Liver (tissue), 9 donors: Measurements from ENCODE around the gene RPS6KC1. TPM values are rescaled to one million over a fixed set of nuclear protein-coding genes. Genes with fewer than 3 reads are reported as not detected.
A peak's percentile ranks its signal among the peaks of the same experiment; 100 is the strongest.

ENCODE experiments used
- DNase-seq: peaks from one replicate; pipeline ENCODE4 v3.0.0-alpha.2; 2017; ENCODE audit warnings: low spot score
- H3K27ac ChIP-seq, 2 donors: one replicate each; pipeline ENCODE4 v1.7.0; 2013; ENCODE audit warnings: inconsistent platforms in 2 of 2, low read length in 2 of 2, control low read depth in 1 of 2, low read depth in 1 of 2, mild to moderate bottlenecking in 1 of 2
- H3K27me3 ChIP-seq, 4 donors: one replicate each; pipeline versions ENCODE4 v1.6.1 to v1.7.0; 2013; ENCODE audit warnings: low read length in 3 of 4, inconsistent platforms in 1 of 4, mild to moderate bottlenecking in 1 of 4, moderate library complexity in 1 of 4; ENCODE audit not compliant: control insufficient read depth in 4 of 4, insufficient read depth in 4 of 4
- H3K36me3 ChIP-seq, 4 donors: one replicate each; pipeline versions ENCODE4 v1.6.1 to v1.7.0; 2013; ENCODE audit warnings: low read length in 3 of 4, mild to moderate bottlenecking in 3 of 4, low read depth in 1 of 4, moderate library complexity in 1 of 4; ENCODE audit not compliant: control insufficient read depth in 4 of 4, insufficient read depth in 3 of 4
- H3K4me1 ChIP-seq, 4 donors: one replicate each; pipeline versions ENCODE4 v1.6.1 to v1.7.0; 2013; ENCODE audit warnings: low read length in 3 of 4, mild to moderate bottlenecking in 3 of 4, moderate library complexity in 1 of 4; ENCODE audit not compliant: control insufficient read depth in 4 of 4, insufficient read depth in 4 of 4
- H3K4me3 ChIP-seq, 3 donors: one replicate each; pipeline versions ENCODE4 v1.6.1 to v1.7.0; 2013; ENCODE audit warnings: low read length in 3 of 3, control low read depth in 1 of 3, low read depth in 1 of 3, mild to moderate bottlenecking in 1 of 3
- H3K9ac ChIP-seq, 2 donors: one replicate each; pipeline ENCODE4 v1.7.0; 2013; ENCODE audit warnings: low read length in 2 of 2, mild to moderate bottlenecking in 2 of 2, moderate library complexity in 2 of 2, control low read depth in 1 of 2, low read depth in 1 of 2
- H3K9me3 ChIP-seq, 4 donors: one replicate each; pipeline versions ENCODE4 v1.6.1 to v1.7.0; 2013; ENCODE audit warnings: low read length in 3 of 4; ENCODE audit not compliant: control insufficient read depth in 4 of 4
- ATF3 ChIP-seq: IDR thresholded peaks from 2 replicates; pipeline ENCODE4 v1.6.1; 2016; ENCODE audit warnings: antibody characterized with exemption
- CTCF ChIP-seq: fragments of 150-350 bp; IDR thresholded peaks from 2 replicates; pipeline ENCODE4 v1.5.1; 2017; ENCODE audit warnings: improper control_type of control experiment, low read depth, low read length; ENCODE audit not compliant: missing input control
- EGR1 ChIP-seq, 2 donors: IDR thresholded peaks; 2 replicates each; pipeline ENCODE4 v1.6.1; 2016 to 2018; ENCODE audit warnings: antibody characterized with exemption in 2 of 2, low read depth in 2 of 2
- FOXA2 ChIP-seq: IDR thresholded peaks from 2 replicates; pipeline ENCODE4 v1.6.1; 2016; ENCODE audit warnings: antibody characterized with exemption
- GABPA ChIP-seq, 2 donors: IDR thresholded peaks in 1 of 2; conservative IDR thresholded peaks in 1 of 2; 2 replicates each; pipeline ENCODE4 v1.6.1; 2016; ENCODE audit warnings: antibody characterized with exemption in 2 of 2, mild to moderate bottlenecking in 1 of 2, moderate library complexity in 1 of 2
- HNF4A ChIP-seq, 2 donors: conservative IDR thresholded peaks; 2 replicates each; pipeline ENCODE4 v1.6.1; 2016; ENCODE audit warnings: antibody characterized with exemption in 2 of 2, mild to moderate bottlenecking in 2 of 2
- HNF4G ChIP-seq: IDR thresholded peaks from 2 replicates; pipeline ENCODE4 v1.6.1; 2016; ENCODE audit warnings: antibody characterized with exemption
- NR2F2 ChIP-seq: IDR thresholded peaks from 2 replicates; pipeline ENCODE4 v1.6.1; 2016; ENCODE audit warnings: antibody characterized with exemption
- RXRA ChIP-seq, 2 donors: IDR thresholded peaks; 2 replicates each; pipeline ENCODE4 v1.6.1; 2017 to 2018; ENCODE audit warnings: antibody characterized with exemption in 2 of 2, mild to moderate bottlenecking in 1 of 2
- SP1 ChIP-seq: IDR thresholded peaks from 2 replicates; pipeline ENCODE4 v1.6.1; 2018; ENCODE audit warnings: antibody characterized with exemption, mild to moderate bottlenecking
- WGBS: extraction: QIAGEN DNeasy Blood & Tissue Kit; methylation state at CpG from one replicate; pipeline ENCODE4 v1.1.7; 2013; 5-methylcytosine and 5-hydroxymethylcytosine counted together
- polyA plus RNA-seq, 2 donors: library from polyadenylated mRNA; stranded (reverse) in 1 of 2; unstranded in 1 of 2; fragments of 200-250 nt in 1 of 2; fragments of >200 nt in 1 of 2; fragmentation: Nextera tagmentation in 1 of 2; extraction: Ambion mirVana in 1 of 2; gene quantifications; one replicate each; pipeline versions ENCODE4 v1.2.1 to v1.2.3, GENCODE V29; 2013 to 2015
- total RNA-seq, 2 donors: library from RNA; depleted of rRNA; stranded (reverse); fragments of >200 nt; gene quantifications; one replicate each; pipeline ENCODE4 v1.2.3, GENCODE V29; 2014
- TF ChIP-seq, protein P1 (sequence below): IDR thresholded peaks from 2 replicates; pipeline ENCODE4 v1.6.1; 2016; ENCODE audit warnings: antibody characterized with exemption
- TF ChIP-seq, protein P2 (sequence below): IDR thresholded peaks from 2 replicates; pipeline ENCODE4 v1.6.1; 2016; ENCODE audit warnings: antibody characterized with exemption, mild to moderate bottlenecking
- donor health status: healthy.
- donor health status: healthy.
- donor health status: healthy.
- donor health status: healthy.
- donor health status: healthy.

The RPS6KC1 gene
- total and polyA plus RNA-seq, 4 donors: 3.5 to 15.6 (median 9.8) TPM

GRCh38 chr1:213264531-213264930 lies 213.5 kb downstream of the RPS6KC1 start:
- no peak for TF ChIP-seq ATF3
- TF ChIP-seq, protein P1, sequence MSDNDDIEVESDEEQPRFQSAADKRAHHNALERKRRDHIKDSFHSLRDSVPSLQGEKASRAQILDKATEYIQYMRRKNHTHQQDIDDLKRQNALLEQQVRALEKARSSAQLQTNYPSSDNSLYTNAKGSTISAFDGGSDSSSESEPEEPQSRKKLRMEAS: no peak
- no peak for TF ChIP-seq HNF4A (conservative IDR thresholded peaks at IDR 0.05)
- TF ChIP-seq NR2F2: peak; percentile 58
- Histone ChIP-seq H3K36me3 (peaks cover 0 to 4% (median 0%) of the 10 kb centered on the region in 4 donors), H3K9ac (no peak overlapping the region), H3K9me3 (no peaks in the 10 kb centered on the region), H3K27ac (no peak overlapping the region), H3K4me3 (no peak overlapping the region), H3K4me1 (peaks cover 0 to 7% (median 2%) of the 10 kb centered on the region in 4 donors), H3K27me3 (no peaks in the 10 kb centered on the region)
- no peak for DNase-seq
- 88% methylated on average over 1 of the region's 1 CpG for WGBS

DNA sequence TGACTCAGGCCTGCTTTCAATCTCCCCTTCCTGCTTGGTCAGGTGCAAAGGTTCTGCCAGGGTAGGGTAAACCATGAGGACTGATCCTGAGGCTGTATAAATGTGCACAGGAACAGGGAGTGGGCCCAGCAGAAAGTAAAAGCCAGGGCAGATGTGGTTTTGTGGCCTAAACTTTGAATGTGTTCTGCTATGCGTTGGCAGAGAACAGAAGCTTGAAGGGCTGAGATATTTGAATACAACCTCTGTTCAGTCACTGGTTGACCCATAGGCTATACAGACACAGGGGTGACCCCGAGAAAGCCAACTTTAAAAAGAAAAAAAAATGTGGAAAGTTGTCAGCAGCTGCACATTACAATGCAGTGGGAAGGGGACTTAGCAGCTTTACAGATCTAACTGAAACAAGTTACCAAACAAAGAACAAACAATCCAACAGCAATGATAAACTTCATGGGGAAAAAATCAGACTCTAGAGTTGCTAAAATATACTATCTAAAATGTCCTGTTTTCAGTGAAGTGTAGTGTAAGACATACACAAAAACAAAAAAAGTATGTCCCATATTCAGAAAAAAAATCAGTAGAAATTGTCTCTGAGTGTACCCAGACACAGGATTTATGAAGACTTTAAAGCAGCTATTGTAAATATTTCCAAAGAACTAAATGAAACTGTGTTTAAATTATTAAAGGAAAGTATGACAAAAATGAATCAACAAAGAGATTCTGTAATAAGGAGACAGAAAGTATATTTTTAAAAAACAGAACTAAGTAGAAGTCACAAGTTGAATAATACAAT lies 216.1 kb downstream of the RPS6KC1 start:
- DNase-seq: no peak
- H3K9ac ChIP-seq: no peak overlapping the region
- H3K4me3 ChIP-seq: no peak overlapping the region
- TF ChIP-seq FOXA2 (no peak), HNF4G (no peak), RXRA (IDR thresholded peaks at IDR 0.05) (no peak), SP1 (no peak)
- H3K9me3 ChIP-seq: no peaks in the 10 kb centered on the region
- peaks cover 0 to 4% (median 0%) of the 10 kb centered on the region in 4 donors for H3K36me3 ChIP-seq
- 93% methylated on average over 2 of the region's 2 CpGs for WGBS
- H3K4me1 ChIP-seq: no peaks in the 10 kb centered on the region
- H3K27ac ChIP-seq: no peak overlapping the region
- H3K27me3 ChIP-seq: no peaks in the 10 kb centered on the region

DNA sequence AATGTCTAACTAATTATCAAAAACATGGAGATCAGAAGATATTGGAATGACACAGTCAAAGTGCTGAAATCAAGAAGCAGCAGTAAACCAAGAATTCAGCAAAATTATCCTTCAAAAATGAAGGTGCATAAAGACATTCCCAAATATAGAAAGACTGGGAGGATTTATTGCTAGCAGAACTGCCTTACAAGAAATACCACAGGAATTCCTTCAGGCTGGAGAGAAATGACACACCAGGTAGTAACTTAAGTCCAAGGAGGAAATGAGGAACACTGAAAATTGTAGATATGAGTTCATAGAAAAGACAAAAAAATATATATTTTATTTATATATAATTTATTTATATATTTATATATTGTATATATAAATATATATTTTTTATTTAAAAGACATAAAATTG lies 217.2 kb downstream of the RPS6KC1 start:
- Histone ChIP-seq H3K9me3 (no peaks in the 10 kb centered on the region), H3K27ac (no peak overlapping the region), H3K4me1 (no peaks in the 10 kb centered on the region), H3K27me3 (no peaks in the 10 kb centered on the region), H3K9ac (no peak overlapping the region), H3K4me3 (no peak overlapping the region), H3K36me3 (peaks cover 0 to 4% (median 0%) of the 10 kb centered on the region in 4 donors)
- no peak for DNase-seq
- TF ChIP-seq EGR1 (IDR thresholded peaks at IDR 0.05; ENCODE audit: low read depth in 2 of 2) (no peak), ATF3 (no peak), CTCF (no peak), HNF4G (no peak), RXRA (IDR thresholded peaks at IDR 0.05) (no peak), GABPA (IDR thresholded peaks at IDR 0.05 in 1 of 2, conservative IDR thresholded peaks at IDR 0.05 in 1 of 2) (no peak), NR2F2 (no peak), SP1 (no peak)
- TF ChIP-seq, protein P1: no peak
- TF ChIP-seq, protein P2, sequence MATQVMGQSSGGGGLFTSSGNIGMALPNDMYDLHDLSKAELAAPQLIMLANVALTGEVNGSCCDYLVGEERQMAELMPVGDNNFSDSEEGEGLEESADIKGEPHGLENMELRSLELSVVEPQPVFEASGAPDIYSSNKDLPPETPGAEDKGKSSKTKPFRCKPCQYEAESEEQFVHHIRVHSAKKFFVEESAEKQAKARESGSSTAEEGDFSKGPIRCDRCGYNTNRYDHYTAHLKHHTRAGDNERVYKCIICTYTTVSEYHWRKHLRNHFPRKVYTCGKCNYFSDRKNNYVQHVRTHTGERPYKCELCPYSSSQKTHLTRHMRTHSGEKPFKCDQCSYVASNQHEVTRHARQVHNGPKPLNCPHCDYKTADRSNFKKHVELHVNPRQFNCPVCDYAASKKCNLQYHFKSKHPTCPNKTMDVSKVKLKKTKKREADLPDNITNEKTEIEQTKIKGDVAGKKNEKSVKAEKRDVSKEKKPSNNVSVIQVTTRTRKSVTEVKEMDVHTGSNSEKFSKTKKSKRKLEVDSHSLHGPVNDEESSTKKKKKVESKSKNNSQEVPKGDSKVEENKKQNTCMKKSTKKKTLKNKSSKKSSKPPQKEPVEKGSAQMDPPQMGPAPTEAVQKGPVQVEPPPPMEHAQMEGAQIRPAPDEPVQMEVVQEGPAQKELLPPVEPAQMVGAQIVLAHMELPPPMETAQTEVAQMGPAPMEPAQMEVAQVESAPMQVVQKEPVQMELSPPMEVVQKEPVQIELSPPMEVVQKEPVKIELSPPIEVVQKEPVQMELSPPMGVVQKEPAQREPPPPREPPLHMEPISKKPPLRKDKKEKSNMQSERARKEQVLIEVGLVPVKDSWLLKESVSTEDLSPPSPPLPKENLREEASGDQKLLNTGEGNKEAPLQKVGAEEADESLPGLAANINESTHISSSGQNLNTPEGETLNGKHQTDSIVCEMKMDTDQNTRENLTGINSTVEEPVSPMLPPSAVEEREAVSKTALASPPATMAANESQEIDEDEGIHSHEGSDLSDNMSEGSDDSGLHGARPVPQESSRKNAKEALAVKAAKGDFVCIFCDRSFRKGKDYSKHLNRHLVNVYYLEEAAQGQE: no peak
